RWPE1 (cell line): ENCODE results near the gene MYH10.

Experiments
- CTCF ChIA-PET: fragments of 350-600 bp; sonication (Branson Sonifier 250); formaldehyde crosslinking; extraction: SDS; loops from one replicate; lab custom pipeline; 2021; lab: Yijun Ruan, JAX
- POLR2A ChIA-PET: fragments of 400-600 bp; formaldehyde crosslinking; extraction: SDS; loops from one replicate; lab custom pipeline; 2020; ENCODE audit warnings: antibody characterized with exemption; ENCODE audit not compliant: low non-redundant PET; lab: Yijun Ruan, JAX
- DNase-seq: peaks from one replicate; pipeline ENCODE4 v3.0.0; 2012; ENCODE audit warnings: low spot score
- H3K27ac ChIP-seq: fragments of 450-650 bp; 2 replicates; pipeline ENCODE4 v1.5.1; 2017
- TF ChIP-seq, protein P1 (sequence below): fragments of 450-650 bp; conservative IDR thresholded peaks from 2 replicates; pipeline ENCODE4 v1.5.1; 2017; ENCODE audit warnings: low read depth, mild to moderate bottlenecking

MYH10 gene

DNA sequence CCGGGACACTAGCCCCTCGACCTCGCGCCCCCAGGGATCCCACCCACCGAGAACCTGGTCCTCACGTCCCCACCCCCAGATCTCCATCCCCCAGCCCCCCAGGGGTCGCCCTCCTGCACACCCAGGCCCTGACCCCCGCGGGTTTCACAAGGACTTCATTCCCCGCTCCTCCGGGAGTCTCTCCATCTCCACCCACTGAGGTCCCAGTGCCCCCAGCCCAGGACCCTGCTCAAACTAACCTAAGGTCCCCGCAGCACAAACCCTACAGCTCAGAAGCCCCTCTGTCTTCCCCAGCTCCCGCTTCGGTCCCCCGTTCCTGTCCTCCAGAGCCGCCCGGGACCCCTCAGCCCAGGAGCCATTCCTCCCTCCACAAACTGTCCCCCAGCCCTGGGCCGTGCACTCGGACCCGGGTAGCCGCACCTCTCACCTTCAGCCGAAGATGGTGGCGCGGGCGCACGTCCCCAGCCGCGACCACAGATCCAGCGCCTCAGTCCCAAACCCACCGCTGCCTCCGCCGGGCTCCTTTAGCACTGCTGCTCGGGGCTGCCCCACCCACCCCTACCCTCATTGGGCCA, at the start of gene MYH10:
MYH10 (minus strand) TSS at position 499 of the 575 bp plus-strand sequence. CDS start 7,479 bp downstream, outside the sequence.
- peak; percentile 25 for DNase-seq
- ChIA-PET POLR2A (interaction anchor here (0.6 kb wide), 1 partner anchor 147 kb away, joined by 3 read pairs; no protein-coding TSS in a partner anchor), CTCF (interaction anchor here (0.5 to 1.1 kb wide), 3 partner anchors 9 to 254 kb away, joined by 3 to 7 read pairs (median 4); partner anchors contain the start of gene KRABD2)
- peak within 1 kb of the TSS; percentile 82 for H3K27ac ChIP-seq
- TF ChIP-seq, protein P1, sequence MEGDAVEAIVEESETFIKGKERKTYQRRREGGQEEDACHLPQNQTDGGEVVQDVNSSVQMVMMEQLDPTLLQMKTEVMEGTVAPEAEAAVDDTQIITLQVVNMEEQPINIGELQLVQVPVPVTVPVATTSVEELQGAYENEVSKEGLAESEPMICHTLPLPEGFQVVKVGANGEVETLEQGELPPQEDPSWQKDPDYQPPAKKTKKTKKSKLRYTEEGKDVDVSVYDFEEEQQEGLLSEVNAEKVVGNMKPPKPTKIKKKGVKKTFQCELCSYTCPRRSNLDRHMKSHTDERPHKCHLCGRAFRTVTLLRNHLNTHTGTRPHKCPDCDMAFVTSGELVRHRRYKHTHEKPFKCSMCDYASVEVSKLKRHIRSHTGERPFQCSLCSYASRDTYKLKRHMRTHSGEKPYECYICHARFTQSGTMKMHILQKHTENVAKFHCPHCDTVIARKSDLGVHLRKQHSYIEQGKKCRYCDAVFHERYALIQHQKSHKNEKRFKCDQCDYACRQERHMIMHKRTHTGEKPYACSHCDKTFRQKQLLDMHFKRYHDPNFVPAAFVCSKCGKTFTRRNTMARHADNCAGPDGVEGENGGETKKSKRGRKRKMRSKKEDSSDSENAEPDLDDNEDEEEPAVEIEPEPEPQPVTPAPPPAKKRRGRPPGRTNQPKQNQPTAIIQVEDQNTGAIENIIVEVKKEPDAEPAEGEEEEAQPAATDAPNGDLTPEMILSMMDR: no peak

DNA sequence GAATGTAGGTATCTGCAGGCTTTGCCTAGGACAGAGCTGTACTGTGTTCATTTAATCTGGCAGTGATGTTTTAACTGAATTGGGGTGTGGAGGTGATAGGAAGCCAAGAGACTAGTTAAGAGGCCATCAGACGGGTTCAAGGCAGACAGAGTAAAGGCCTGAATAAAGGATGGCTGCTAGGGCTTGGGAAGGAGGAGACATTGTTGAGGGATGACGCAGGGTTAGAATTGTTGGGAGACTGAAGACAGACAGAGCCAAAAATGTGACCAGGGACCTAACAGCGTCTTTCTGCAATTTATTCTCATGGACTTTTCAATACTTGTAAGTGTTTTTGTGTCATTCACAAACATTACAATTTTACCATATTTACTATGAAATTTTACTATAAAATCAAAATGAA, 48.6 kb upstream of the MYH10 start:
- DNase-seq: no peak
- TF ChIP-seq, protein P1: no peak
- ChIA-PET CTCF (no interaction called here), POLR2A (no interaction called here)
- H3K27ac ChIP-seq: no peak overlapping the region

DNA sequence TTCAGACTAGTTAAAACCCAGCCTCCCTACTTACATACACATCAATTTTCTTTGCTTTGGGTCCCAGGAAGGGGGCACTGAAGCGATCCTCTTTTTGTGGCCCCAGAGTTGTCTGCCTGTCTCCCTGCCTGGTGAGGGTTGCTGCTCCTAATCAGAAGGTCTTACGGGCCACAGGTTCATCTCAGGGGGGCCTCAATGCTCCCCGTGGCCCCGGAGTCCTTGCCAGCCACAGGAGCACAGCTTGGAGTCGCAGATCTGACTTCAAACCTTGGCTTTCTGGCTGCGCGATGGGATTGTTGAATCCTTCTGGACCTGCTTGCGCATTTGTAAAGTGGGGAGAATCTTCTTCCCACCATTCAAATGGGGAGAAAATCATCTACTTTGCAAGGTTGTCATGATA, 44.8 kb upstream of the MYH10 start:
- TF ChIP-seq, protein P1: no peak
- ChIA-PET POLR2A (no interaction called here), CTCF (no interaction called here)

DNA sequence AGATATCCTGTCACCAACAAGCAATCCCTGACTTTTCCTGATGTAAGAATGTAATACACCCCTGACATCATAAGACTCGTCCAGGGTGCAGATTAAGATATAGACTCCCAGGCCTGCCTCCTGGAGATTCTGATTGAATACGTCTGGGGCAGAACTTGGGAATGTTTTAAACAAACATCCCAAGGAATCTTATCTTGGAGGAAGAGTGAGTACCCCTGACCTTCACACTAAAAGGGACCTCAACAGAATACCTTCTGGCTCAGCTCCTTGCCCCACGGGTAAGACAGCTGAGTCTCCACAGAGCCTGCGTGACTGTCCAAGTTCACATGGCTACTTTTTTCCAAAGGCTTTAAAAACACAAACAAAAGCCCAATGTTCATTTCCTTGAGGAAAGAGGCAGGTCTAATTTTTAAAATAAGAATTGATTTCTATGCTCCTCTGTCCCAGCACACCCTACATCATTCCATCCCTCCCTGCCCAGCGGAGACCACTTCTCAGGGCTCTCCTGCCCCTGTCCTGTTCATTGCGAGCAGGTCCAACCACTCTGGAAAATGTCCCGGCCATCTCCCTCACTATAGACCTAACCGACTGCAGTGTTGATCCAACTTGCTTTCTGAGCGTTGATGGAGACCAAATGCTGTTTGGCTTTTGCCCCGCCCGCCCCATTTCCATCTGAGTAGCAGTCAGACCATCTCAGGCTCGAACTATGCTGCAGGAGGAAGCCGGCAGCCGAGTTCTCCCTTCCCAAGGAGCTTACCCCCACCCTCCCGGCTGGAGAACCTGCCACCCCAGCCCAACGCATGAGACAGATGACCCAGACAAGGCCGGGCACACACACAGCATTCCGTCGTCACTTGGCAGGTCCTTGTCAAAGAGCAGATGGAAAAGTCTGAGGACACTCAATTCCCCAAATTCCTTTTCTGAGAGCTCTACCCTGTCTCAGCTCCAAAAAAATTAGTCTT, 44.1 kb upstream of the MYH10 start:
- DNase-seq: no peak
- TF ChIP-seq, protein P1: no peak
- ChIA-PET CTCF (interaction anchor here (0.6 kb wide), 1 partner anchor 71 kb away, joined by 3 read pairs; no protein-coding TSS in a partner anchor), POLR2A (no interaction called here)
- no peak overlapping the region for H3K27ac ChIP-seq

More for the DNA sequence above, 44.8 kb upstream of the MYH10 start:
- no peak for DNase-seq
- no peak overlapping the region for H3K27ac ChIP-seq

DNA sequence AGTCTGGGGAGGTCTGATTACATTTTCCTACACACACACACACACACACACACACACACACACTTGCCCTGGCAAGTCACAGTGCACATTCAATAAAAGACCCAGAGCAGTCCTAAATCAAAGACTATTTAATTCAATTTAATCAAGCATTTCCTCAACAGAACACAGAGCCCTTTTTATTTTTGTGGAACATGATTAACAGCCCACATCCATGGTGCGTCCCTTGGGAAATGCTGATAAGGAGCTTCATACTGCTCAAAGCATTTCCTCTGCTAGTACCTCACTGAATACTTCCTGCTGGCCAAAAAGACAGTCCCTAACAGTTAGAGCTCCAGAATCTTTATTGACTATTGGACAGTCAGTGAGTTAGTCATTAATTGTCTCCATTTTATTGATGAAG, 43.1 kb upstream of the MYH10 start:
- CTCF ChIA-PET: no interaction called here
- TF ChIP-seq, protein P1: no peak
- DNase-seq: no peak
- H3K27ac ChIP-seq: no peak overlapping the region
- POLR2A ChIA-PET: no interaction called here

DNA sequence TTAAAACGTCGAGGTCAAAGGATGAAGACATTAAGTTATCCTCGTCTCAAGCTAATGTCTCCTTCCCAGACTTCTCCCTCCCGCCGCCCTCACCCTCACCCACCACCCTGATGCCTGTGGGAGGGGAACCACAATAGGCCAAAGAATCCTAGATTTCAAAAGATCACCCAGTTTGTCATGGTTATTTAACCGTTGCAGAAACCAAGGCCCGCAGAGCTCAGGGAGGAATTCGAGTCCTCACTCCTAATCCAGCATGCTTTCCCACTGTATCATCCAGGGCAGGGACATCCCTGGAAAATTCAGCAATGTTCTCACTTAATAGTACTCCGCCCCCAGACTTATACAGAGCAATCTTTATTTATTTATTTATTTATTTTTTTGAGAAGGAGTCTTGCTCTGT, 41.8 kb upstream of the MYH10 start:
- DNase-seq: no peak
- ChIA-PET CTCF (no interaction called here), POLR2A (no interaction called here)
- no peak overlapping the region for H3K27ac ChIP-seq
- TF ChIP-seq, protein P1: no peak
